Astrocyte of the cerebellum (primary cell): ENCODE results near the gene KDM3B.
"Not testable (repeated sequence)": the region's sequence is repeated elsewhere in the genome, so short reads cannot be mapped to it uniquely, and the experiment has no call there.

Experiments used
- DNase-seq: peaks from one replicate; pipeline ENCODE4 v3.0.0-alpha.2; 2011; ENCODE audit warnings: low read depth
- H3K4me3 ChIP-seq: 2 replicates; pipeline ENCODE4 v1.5.1; 2011; ENCODE audit warnings: mild to moderate bottlenecking, low read depth, low read length, moderate library complexity
- CTCF ChIP-seq: IDR thresholded peaks from 2 replicates; pipeline ENCODE4 v1.5.1; 2012; ENCODE audit warnings: low read length, low read depth, moderate library complexity, mild to moderate bottlenecking; ENCODE audit errors: missing control alignments
- in situ Hi-C: cut with HindIII; loops from 2 replicates; pipeline ENCODE4 v1.10.0; 2017; ENCODE audit warnings: low sequenced_read_pairs

Gene KDM3B

GRCh38 chr5:138468966-138469539 lies 116.6 kb downstream of the KDM3B start:
- DNase-seq, result peak; percentile 84
- TF ChIP-seq CTCF, result no peak
- no peak overlapping the region for H3K4me3 ChIP-seq
- in situ Hi-C loops, result no loop called here

- in situ Hi-C loops, result no loop called here
- no peak for TF ChIP-seq CTCF
- DNase-seq, result peak; percentile 89
- H3K4me3 ChIP-seq, result no peak overlapping the region
Measured at GRCh38 chr5:138469540-138470321, 117.2 kb downstream of the KDM3B start.

- no peak for DNase-seq
- H3K4me3 ChIP-seq, result no peak overlapping the region
- in situ Hi-C loops, result no loop called here
- no peak for TF ChIP-seq CTCF
Measured at GRCh38 chr5:138470322-138471051, 118.0 kb downstream of the KDM3B start.

GRCh38 chr5:138471052-138471361 lies 118.5 kb downstream of the KDM3B start:
- in situ Hi-C loops, result no loop called here
- TF ChIP-seq CTCF, result no peak
- DNase-seq, result no peak
- H3K4me3 ChIP-seq, result no peak overlapping the region

GRCh38 chr5:138472353-138472752 lies 119.9 kb downstream of the KDM3B start:
- no peak for DNase-seq
- H3K4me3 ChIP-seq, result no peak overlapping the region
- in situ Hi-C loops, result no loop called here
- TF ChIP-seq CTCF, result no peak

- DNase-seq, H3K4me3 ChIP-seq, in situ Hi-C loops: not testable (repeated sequence)
Measured at GRCh38 chr5:138473151-138473550, 120.7 kb downstream of the KDM3B start.

- in situ Hi-C loops, result no loop called here
- DNase-seq, result no peak
- H3K4me3 ChIP-seq, result no peak overlapping the region
- no peak for TF ChIP-seq CTCF
Measured at GRCh38 chr5:138476918-138477317, 124.4 kb downstream of the KDM3B start.
